HCT116 (cell line): ENCODE data around the gene IDUA. TPM values are rescaled to one million over a fixed set of nuclear protein-coding genes. Genes with fewer than 3 reads are reported as not detected.

Experiments used
- ATAC-seq: fragments of 200-7000 bp; cut with Tn5 transposase; 2 replicates; pipeline ENCODE4 v1.9.1; 2020; ENCODE audit warnings: mild to moderate bottlenecking, moderate library complexity
- BruUV-seq: library from RNA; stranded (reverse); fragments of 400-500 nt; replicated peaks from 2 replicates; lab custom pipeline; 2021; lab: Mats Ljungman, UMichigan
- CTCF ChIA-PET: fragments of 300-600 bp; sonication (Branson Sonifier 250); formaldehyde crosslinking; loops from one replicate; lab custom pipeline; 2021; ENCODE audit warnings: antibody characterized with exemption; lab: Charles Lee
- POLR2A ChIA-PET: fragments of 300-600, 350-600 bp; sonication (Branson Sonifier 250); formaldehyde crosslinking; loops from one replicate; lab custom pipeline; 2021; ENCODE audit warnings: antibody characterized with exemption; lab: Charles Lee
- RAD21 ChIA-PET, 2 experiments: fragments of 300-600 bp; sonication (Branson Sonifier 250); formaldehyde crosslinking; loops; one replicate each; lab custom pipeline; 2023; ENCODE audit warnings: low total read pairs in 2 of 2; ENCODE audit not compliant: uncharacterized antibody in 2 of 2, unreplicated experiment in 2 of 2, low non-redundant PET in 1 of 2; lab: Charles Lee
- DNase-seq: peaks from one replicate; pipeline ENCODE4 v3.0.0-alpha.2; 2010; ENCODE audit warnings: low read depth, low spot score
- H2AFZ ChIP-seq: fragments of 200-600 bp; shearing (Covaris generic), sonication (generic); 2 replicates; pipeline ENCODE4 v1.6.1; 2017; ENCODE audit warnings: low read depth, mixed run types, mixed read lengths, antibody characterized with exemption, low read length; ENCODE audit not compliant: poor library complexity, severe bottlenecking
- H3K27ac ChIP-seq: 2 replicates; pipeline ENCODE4 v1.5.1; 2012; ENCODE audit warnings: low read depth, low read length
- H3K27me3 ChIP-seq: fragments of 200-600 bp; sonication (generic); 2 replicates; pipeline ENCODE4 v1.6.1; 2016; ENCODE audit warnings: mixed run types, low read length, mixed read lengths; ENCODE audit not compliant: insufficient read depth
- H3K36me3 ChIP-seq, 2 experiments: fragments of 200-500 bp in 1 of 2; fragments of 200-600 bp in 1 of 2; sonication (Bioruptor generic) in 1 of 2; sonication (generic) in 1 of 2; 2 replicates each; pipeline versions ENCODE4 v1.5.1 to v1.6.1; 2014 to 2016; ENCODE audit warnings: low read length in 2 of 2, inconsistent platforms in 1 of 2, mixed read lengths in 1 of 2, mixed run types in 1 of 2; ENCODE audit not compliant: insufficient read depth in 2 of 2, control insufficient read depth in 1 of 2
- H3K4me1 ChIP-seq, 2 experiments: fragments of 200-600 bp in 1 of 2; sonication (generic) in 1 of 2; 2 replicates each; pipeline versions ENCODE4 v1.5.1 to v1.6.1; 2012 to 2017; ENCODE audit warnings: low read length in 2 of 2, inconsistent platforms in 1 of 2, mild to moderate bottlenecking in 1 of 2, mixed read lengths in 1 of 2, mixed run types in 1 of 2, moderate library complexity in 1 of 2; ENCODE audit not compliant: insufficient read depth in 2 of 2, control insufficient read depth in 1 of 2
- H3K4me2 ChIP-seq: fragments of 200-600 bp; sonication (generic); 2 replicates; pipeline ENCODE4 v1.6.1; 2017; ENCODE audit warnings: mixed run types, low read length, mixed read lengths
- H3K4me3 ChIP-seq, 2 experiments: fragments of 200-600 bp in 1 of 2; sonication (generic) in 1 of 2; replicated peaks in 1 of 2; 2 replicates each; pipeline ENCODE4 v1.5.1; 2011 to 2016; ENCODE audit warnings: low read length in 2 of 2, control low read depth in 1 of 2, low read depth in 1 of 2, mild to moderate bottlenecking in 1 of 2, mixed read lengths in 1 of 2, mixed run types in 1 of 2
- H3K79me2 ChIP-seq: fragments of 200-600 bp; sonication (generic); 2 replicates; pipeline ENCODE4 v1.6.1; 2017; ENCODE audit warnings: mild to moderate bottlenecking, mixed run types, low read length, moderate library complexity, mixed read lengths; ENCODE audit not compliant: insufficient read depth
- H3K9ac ChIP-seq: fragments of 200-600 bp; sonication (generic); 2 replicates; pipeline ENCODE4 v1.6.1; 2016; ENCODE audit warnings: low read length, mixed read lengths
- H3K9me2 ChIP-seq: fragments of 200-600 bp; sonication (generic), shearing (Covaris generic); 2 replicates; pipeline ENCODE4 v1.6.1; 2017; ENCODE audit warnings: mixed run types, mild to moderate bottlenecking, moderate library complexity; ENCODE audit not compliant: insufficient read depth
- H3K9me3 ChIP-seq, 2 experiments: fragments of 200-500 bp in 1 of 2; fragments of 200-600 bp in 1 of 2; sonication (Bioruptor generic) in 1 of 2; sonication (generic) in 1 of 2; 2 replicates each; pipeline ENCODE4 v1.6.1; 2014 to 2017; ENCODE audit warnings: low read length in 2 of 2, mixed read lengths in 2 of 2, inconsistent platforms in 1 of 2, low read depth in 1 of 2, mild to moderate bottlenecking in 1 of 2, mixed run types in 1 of 2, moderate library complexity in 1 of 2; ENCODE audit not compliant: control insufficient read depth in 1 of 2, insufficient read depth in 1 of 2
- H4K20me1 ChIP-seq: fragments of 200-600 bp; sonication (generic), shearing (Covaris generic); 2 replicates; pipeline ENCODE4 v1.6.1; 2017; ENCODE audit warnings: mixed run types, mild to moderate bottlenecking, moderate library complexity; ENCODE audit not compliant: insufficient read depth
- ATF3 ChIP-seq: IDR thresholded peaks from 2 replicates; pipeline ENCODE4 v1.6.1; 2012
- CBX3 ChIP-seq: IDR thresholded peaks from 2 replicates; pipeline ENCODE4 v1.6.1; 2012; ENCODE audit warnings: low read depth
- EGR1 ChIP-seq: IDR thresholded peaks from 2 replicates; pipeline ENCODE4 v1.6.1; 2012; ENCODE audit warnings: low read depth
- ELF1 ChIP-seq: IDR thresholded peaks from 2 replicates; pipeline ENCODE4 v1.6.1; 2012; ENCODE audit warnings: low read depth, borderline replicate concordance
- EZH2 ChIP-seq: fragments of 200-600 bp; sonication (generic); IDR thresholded peaks from 2 replicates; pipeline ENCODE4 v1.6.1; 2017; ENCODE audit warnings: antibody characterized with exemption, mixed run types
- FOSL1 ChIP-seq: IDR thresholded peaks from 2 replicates; pipeline ENCODE4 v1.6.1; 2012; ENCODE audit warnings: low read depth
- SP1 ChIP-seq: IDR thresholded peaks from 2 replicates; pipeline ENCODE4 v1.6.1; 2012; ENCODE audit warnings: low read depth
- ZBTB33 ChIP-seq: IDR thresholded peaks from 2 replicates; pipeline ENCODE4 v1.6.1; 2011; ENCODE audit warnings: mild to moderate bottlenecking, low read length, moderate library complexity; ENCODE audit not compliant: insufficient replicate concordance; ENCODE audit errors: extremely low read depth
- ZFX ChIP-seq: fragments of 450-650 bp; IDR thresholded peaks from 2 replicates; pipeline ENCODE4 v1.6.1; 2017
- ZNF274 ChIP-seq: fragments of 200-500 bp; sonication (Bioruptor generic); IDR thresholded peaks from 2 replicates; pipeline ENCODE4 v1.6.1; 2014; ENCODE audit warnings: mild to moderate bottlenecking, low read depth, low read length, inconsistent platforms
- intact Hi-C: fragments of 100-400 bp; cut with micrococcal nuclease; formaldehyde crosslinking; loops from 2 replicates; pipeline ENCODE4 v1.10.0; 2022
- total RNA-seq: library from RNA; stranded (reverse); gene quantifications from one replicate; pipeline ENCODE4 v1.2.1, GENCODE V29; 2021; ENCODE audit not compliant: unreplicated experiment
- TF ChIP-seq, protein P1 (sequence below), 3 experiments: fragments of 200-600 bp in 1 of 3; sonication (generic) in 1 of 3; IDR thresholded peaks in 2 of 3; conservative IDR thresholded peaks in 1 of 3; 2 replicates each; pipeline ENCODE4 v1.5.1; 2012 to 2017; ENCODE audit warnings: low read depth in 2 of 3, low read length in 2 of 3, antibody characterized with exemption in 1 of 3, borderline replicate concordance in 1 of 3, control low read depth in 1 of 3, mild to moderate bottlenecking in 1 of 3, mixed read lengths in 1 of 3, mixed run types in 1 of 3, moderate library complexity in 1 of 3; ENCODE audit not compliant: insufficient read depth in 1 of 3
- TF ChIP-seq, protein P2 (sequence below): IDR thresholded peaks from 2 replicates; pipeline ENCODE4 v1.6.1; 2012; ENCODE audit warnings: low read depth

IDUA gene
- total RNA-seq, 1 experiment from 2014 or later: 28.2 TPM

GRCh38 chr4:1032861-1033260 lies 46.0 kb downstream of the IDUA start:
- no peak for TF ChIP-seq SP1
- TF ChIP-seq, protein P1, sequence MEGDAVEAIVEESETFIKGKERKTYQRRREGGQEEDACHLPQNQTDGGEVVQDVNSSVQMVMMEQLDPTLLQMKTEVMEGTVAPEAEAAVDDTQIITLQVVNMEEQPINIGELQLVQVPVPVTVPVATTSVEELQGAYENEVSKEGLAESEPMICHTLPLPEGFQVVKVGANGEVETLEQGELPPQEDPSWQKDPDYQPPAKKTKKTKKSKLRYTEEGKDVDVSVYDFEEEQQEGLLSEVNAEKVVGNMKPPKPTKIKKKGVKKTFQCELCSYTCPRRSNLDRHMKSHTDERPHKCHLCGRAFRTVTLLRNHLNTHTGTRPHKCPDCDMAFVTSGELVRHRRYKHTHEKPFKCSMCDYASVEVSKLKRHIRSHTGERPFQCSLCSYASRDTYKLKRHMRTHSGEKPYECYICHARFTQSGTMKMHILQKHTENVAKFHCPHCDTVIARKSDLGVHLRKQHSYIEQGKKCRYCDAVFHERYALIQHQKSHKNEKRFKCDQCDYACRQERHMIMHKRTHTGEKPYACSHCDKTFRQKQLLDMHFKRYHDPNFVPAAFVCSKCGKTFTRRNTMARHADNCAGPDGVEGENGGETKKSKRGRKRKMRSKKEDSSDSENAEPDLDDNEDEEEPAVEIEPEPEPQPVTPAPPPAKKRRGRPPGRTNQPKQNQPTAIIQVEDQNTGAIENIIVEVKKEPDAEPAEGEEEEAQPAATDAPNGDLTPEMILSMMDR (IDR thresholded peaks at IDR 0.05 in 2 of 3, conservative IDR thresholded peaks at IDR 0.05 in 1 of 3; ENCODE audit: borderline replicate concordance in 1 of 3, insufficient read depth in 1 of 3, low read depth in 2 of 3, low read length in 2 of 3): no peak
- TF ChIP-seq ZBTB33: no peak
- TF ChIP-seq CBX3: no peak
- TF ChIP-seq ZFX: no peak
- TF ChIP-seq, protein P2, sequence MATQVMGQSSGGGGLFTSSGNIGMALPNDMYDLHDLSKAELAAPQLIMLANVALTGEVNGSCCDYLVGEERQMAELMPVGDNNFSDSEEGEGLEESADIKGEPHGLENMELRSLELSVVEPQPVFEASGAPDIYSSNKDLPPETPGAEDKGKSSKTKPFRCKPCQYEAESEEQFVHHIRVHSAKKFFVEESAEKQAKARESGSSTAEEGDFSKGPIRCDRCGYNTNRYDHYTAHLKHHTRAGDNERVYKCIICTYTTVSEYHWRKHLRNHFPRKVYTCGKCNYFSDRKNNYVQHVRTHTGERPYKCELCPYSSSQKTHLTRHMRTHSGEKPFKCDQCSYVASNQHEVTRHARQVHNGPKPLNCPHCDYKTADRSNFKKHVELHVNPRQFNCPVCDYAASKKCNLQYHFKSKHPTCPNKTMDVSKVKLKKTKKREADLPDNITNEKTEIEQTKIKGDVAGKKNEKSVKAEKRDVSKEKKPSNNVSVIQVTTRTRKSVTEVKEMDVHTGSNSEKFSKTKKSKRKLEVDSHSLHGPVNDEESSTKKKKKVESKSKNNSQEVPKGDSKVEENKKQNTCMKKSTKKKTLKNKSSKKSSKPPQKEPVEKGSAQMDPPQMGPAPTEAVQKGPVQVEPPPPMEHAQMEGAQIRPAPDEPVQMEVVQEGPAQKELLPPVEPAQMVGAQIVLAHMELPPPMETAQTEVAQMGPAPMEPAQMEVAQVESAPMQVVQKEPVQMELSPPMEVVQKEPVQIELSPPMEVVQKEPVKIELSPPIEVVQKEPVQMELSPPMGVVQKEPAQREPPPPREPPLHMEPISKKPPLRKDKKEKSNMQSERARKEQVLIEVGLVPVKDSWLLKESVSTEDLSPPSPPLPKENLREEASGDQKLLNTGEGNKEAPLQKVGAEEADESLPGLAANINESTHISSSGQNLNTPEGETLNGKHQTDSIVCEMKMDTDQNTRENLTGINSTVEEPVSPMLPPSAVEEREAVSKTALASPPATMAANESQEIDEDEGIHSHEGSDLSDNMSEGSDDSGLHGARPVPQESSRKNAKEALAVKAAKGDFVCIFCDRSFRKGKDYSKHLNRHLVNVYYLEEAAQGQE: no peak
- TF ChIP-seq ZNF274: no peak
- TF ChIP-seq ELF1: no peak
- no peak for TF ChIP-seq FOSL1
- TF ChIP-seq EZH2: no peak
- TF ChIP-seq EGR1: no peak
- TF ChIP-seq ATF3: no peak
- TF ChIP-seq, all 23 proteins: peak for 0
- ATAC-seq (no peak), DNase-seq (no peak)
- Histone ChIP-seq H3K4me3 (no peak overlapping the region), H3K27ac (no peak overlapping the region), H3K9me2 (no peaks in the 10 kb centered on the region), H3K4me2 (no peak overlapping the region), H3K9ac (no peak overlapping the region), H2AFZ (no peak overlapping the region), H3K9me3 (no peaks in the 10 kb centered on the region), H4K20me1 (no peaks in the 10 kb centered on the region), H3K27me3 (no peaks in the 10 kb centered on the region), H3K36me3 (no peaks in the 10 kb centered on the region), H3K79me2 (no peaks in the 10 kb centered on the region), H3K4me1 (peaks cover 14 to 20% of the 10 kb centered on the region in 2 experiments; a peak in 3 of 4 replicates)
- intact Hi-C loops: no loop called here
- RAD21 ChIA-PET: no interaction called here
- CTCF ChIA-PET: no interaction called here
- POLR2A ChIA-PET: no interaction called here
- no TSS peak for BruUV-seq
